Psoas muscle (tissue), 8 donors: ENCODE data around the gene POLR3E. TPM values are rescaled to one million over a fixed set of nuclear protein-coding genes. Genes with fewer than 3 reads are reported as not detected.

ENCODE experiments used
- ATAC-seq, 4 donors: fragments of 200-7000 bp; cut with Tn5 transposase; one replicate each; pipeline ENCODE4 v1.9.1; 2020; ENCODE audit warnings: moderate library complexity in 3 of 4, mild to moderate bottlenecking in 2 of 4
- DNase-seq, 2 donors: peaks; one replicate each; pipeline ENCODE4 v3.0.0-alpha.2; 2020
- H3K27ac ChIP-seq: fragments of 200-600 bp; one replicate; pipeline ENCODE4 v1.8.0; 2022
- H3K27me3 ChIP-seq, 3 donors: fragments of 200-600 bp in 1 of 3; one replicate each; pipeline versions ENCODE4 v1.6.1 to v1.8.0; 2013 to 2022; ENCODE audit warnings: low read length in 2 of 3, mild to moderate bottlenecking in 2 of 3, moderate library complexity in 1 of 3; ENCODE audit not compliant: insufficient read depth in 3 of 3
- H3K36me3 ChIP-seq, 2 donors: fragments of 200-600 bp in 1 of 2; one replicate each; pipeline versions ENCODE4 v1.6.1 to v1.8.0; 2013 to 2022; ENCODE audit warnings: low read depth in 1 of 2, mild to moderate bottlenecking in 1 of 2, moderate library complexity in 1 of 2; ENCODE audit not compliant: insufficient read depth in 1 of 2
- H3K4me1 ChIP-seq: fragments of 200-600 bp; one replicate; pipeline ENCODE4 v1.8.0; 2022
- H3K4me3 ChIP-seq: fragments of 200-600 bp; one replicate; pipeline ENCODE4 v1.8.0; 2022; ENCODE audit warnings: mild to moderate bottlenecking
- H3K9me3 ChIP-seq: fragments of 200-600 bp; one replicate; pipeline ENCODE4 v1.8.0; 2022
- WGBS, 3 donors: extraction: QIAGEN DNeasy Blood & Tissue Kit; methylation state at CpG; one replicate each; pipeline versions ENCODE4 v1.1.6 to v1.1.7; 2013; 5-methylcytosine and 5-hydroxymethylcytosine counted together
- intact Hi-C, 2 donors: fragments of 100-400 bp; cut with DNase I; formaldehyde crosslinking; loops; one replicate each; pipeline versions ENCODE4 v1.11.0 to v1.14.2; 2022
- polyA plus RNA-seq, 3 donors: library from polyadenylated mRNA; stranded (reverse); fragments of 200-250 nt; gene quantifications; one replicate each; pipeline ENCODE4 v1.2.3, GENCODE V29; 2013
- total RNA-seq, 4 donors: library from RNA; stranded (reverse); fragmentation: NEBNext Ultra II Directional in 2 of 4; extraction: Animal tissue kit (Norgen Biotek cat#: 25700) in 2 of 4; gene quantifications; one replicate each; pipeline versions ENCODE4 v1.2.1 to v1.2.4, GENCODE V29; 2021 to 2023
- TF ChIP-seq, protein P1 (sequence below): fragments of 200-600 bp; IDR thresholded peaks from one replicate; pipeline ENCODE4 v1.8.0; 2022; ENCODE audit warnings: antibody characterized with exemption
- donor health status: healthy with polysubstance abuse.
- donor health status: DM: no; HTN: no; CAD: no; lungs with moderate emphysema.
- donor health status: Bipolar disorder and iron deficiency.
- donor health status: healthy.
- donor health status: DM: yes; HTN: yes; CAD: no.
- donor health status: DM: no; HTN: no; CAD: no.
- donor health status: DM: no; HTN: no; CAD: no.
- donor health status: DM: yes; HTN: yes; CAD: no.

POLR3E gene
- total and polyA plus RNA-seq, 7 donors, result 45.6 to 119 (median 90.1) TPM

DNA sequence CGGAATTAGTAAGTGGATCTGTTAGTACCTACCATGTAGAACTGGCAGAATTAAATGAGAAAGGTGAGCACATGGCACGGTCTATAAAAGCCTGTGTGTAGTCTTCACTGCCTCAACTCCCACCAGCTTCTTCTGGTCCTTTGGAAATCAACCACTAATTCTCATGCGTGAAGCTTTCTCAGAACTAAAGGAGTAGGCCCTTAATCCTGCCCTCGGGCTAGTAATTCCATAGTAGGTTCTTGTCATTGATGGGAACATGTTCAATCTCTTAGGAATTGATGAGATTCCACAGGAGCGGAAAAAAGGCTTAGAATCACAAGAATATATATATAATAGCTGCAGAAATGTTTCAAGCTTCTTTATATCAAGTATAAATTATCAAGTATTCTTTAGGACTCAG, 55.5 kb downstream of the POLR3E start:
- TF ChIP-seq, protein P1, sequence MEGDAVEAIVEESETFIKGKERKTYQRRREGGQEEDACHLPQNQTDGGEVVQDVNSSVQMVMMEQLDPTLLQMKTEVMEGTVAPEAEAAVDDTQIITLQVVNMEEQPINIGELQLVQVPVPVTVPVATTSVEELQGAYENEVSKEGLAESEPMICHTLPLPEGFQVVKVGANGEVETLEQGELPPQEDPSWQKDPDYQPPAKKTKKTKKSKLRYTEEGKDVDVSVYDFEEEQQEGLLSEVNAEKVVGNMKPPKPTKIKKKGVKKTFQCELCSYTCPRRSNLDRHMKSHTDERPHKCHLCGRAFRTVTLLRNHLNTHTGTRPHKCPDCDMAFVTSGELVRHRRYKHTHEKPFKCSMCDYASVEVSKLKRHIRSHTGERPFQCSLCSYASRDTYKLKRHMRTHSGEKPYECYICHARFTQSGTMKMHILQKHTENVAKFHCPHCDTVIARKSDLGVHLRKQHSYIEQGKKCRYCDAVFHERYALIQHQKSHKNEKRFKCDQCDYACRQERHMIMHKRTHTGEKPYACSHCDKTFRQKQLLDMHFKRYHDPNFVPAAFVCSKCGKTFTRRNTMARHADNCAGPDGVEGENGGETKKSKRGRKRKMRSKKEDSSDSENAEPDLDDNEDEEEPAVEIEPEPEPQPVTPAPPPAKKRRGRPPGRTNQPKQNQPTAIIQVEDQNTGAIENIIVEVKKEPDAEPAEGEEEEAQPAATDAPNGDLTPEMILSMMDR, result no peak
- Histone ChIP-seq H3K4me3 (no peak overlapping the region), H3K27me3 (no peaks in the 10 kb centered on the region), H3K4me1 (no peaks in the 10 kb centered on the region), H3K9me3 (no peaks in the 10 kb centered on the region), H3K36me3 (peaks cover 7 to 35% of the 10 kb centered on the region in 2 donors), H3K27ac (no peak overlapping the region)
- ATAC-seq (no peak), DNase-seq (no peak)
- WGBS, 3 donors, result 93 to 96% (median 95%) methylated on average over 5 of the region's 5 CpGs
- intact Hi-C loops, result no loop called here

DNA sequence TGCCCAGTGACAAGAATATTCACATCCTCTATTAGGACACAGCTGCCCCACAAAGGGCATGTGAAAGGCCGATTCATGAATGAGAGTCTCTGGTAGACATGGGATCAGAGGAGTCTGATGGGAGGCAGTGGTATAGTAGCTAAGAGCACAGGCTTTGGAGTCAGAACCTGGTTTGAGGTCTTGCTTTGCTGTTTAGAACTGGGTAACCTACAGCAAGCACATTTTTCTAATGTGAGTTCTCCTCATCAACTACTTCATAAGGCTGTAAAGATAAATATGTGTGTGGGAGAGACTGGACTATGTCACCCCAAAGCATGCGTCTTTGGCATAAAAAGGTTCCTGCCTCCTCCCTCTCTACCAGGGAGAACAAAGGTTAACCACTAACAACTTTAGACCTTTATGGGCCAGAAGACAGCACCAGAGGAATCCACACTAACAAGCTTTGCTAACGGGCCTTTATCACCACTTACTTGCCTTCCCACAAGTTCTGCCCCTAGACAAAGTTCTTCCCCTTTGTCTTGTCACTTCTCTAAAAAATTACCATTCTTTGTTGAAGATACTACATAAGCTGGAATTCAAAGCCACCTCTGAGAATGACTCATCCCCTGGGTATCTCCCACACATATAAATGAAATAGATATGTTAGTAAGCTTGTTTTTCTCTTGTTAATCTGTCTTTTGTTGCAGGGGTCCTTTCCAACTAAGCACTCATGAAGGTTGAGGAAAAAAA, 56.1 kb downstream of the POLR3E start:
- intact Hi-C loops, result no loop called here
- 63 to 69% (median 66%) methylated on average over 3 of the region's 3 CpGs for WGBS, 3 donors
- H3K27ac ChIP-seq, result no peak overlapping the region
- H3K4me3 ChIP-seq, result no peak overlapping the region
- no peaks in the 10 kb centered on the region for H3K27me3 ChIP-seq
- H3K36me3 ChIP-seq, result peaks cover 5 to 28% of the 10 kb centered on the region in 2 donors
- ATAC-seq (no peak), DNase-seq (no peak)
- TF ChIP-seq, protein P1, result no peak
- H3K4me1 ChIP-seq, result no peaks in the 10 kb centered on the region
- H3K9me3 ChIP-seq, result no peaks in the 10 kb centered on the region

DNA sequence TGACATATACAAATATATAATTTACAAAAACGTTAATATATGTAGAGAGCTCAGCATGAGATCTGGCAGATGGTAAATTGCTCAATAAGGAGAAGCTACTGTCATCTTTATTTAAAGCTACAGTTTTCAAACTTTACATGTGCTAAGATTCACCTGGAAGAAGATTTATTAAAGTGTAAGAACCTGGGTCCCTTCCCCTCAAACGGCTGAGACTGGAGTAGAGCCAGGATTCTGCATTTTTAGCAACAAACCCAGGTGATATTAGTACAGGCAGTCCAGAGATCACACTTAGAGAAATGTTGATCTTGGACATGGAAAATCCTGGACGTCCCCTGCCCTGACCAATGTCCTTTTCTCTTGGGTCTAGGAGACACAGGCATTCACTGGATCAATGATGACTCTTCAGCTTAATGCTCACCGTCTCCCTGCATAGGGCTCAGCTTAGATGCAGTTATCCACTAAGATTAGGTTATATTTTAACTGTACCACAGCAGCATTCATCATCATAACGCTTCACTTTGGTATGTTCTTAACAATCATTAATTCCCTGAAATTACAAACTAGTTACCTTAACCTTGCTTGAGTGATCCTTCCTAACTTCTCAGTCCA, 56.8 kb downstream of the POLR3E start:
- peaks cover 3 to 22% of the 10 kb centered on the region in 2 donors for H3K36me3 ChIP-seq
- no peaks in the 10 kb centered on the region for H3K9me3 ChIP-seq
- no peak overlapping the region for H3K4me3 ChIP-seq
- no peak for ATAC-seq
- TF ChIP-seq, protein P1, result no peak
- WGBS, 3 donors, result 65 to 71% (median 66%) methylated on average over 5 of the region's 5 CpGs
- no peaks in the 10 kb centered on the region for H3K27me3 ChIP-seq
- DNase-seq, result no peak
- intact Hi-C loops, result no loop called here
- no peak overlapping the region for H3K27ac ChIP-seq
- H3K4me1 ChIP-seq, result no peaks in the 10 kb centered on the region

DNA sequence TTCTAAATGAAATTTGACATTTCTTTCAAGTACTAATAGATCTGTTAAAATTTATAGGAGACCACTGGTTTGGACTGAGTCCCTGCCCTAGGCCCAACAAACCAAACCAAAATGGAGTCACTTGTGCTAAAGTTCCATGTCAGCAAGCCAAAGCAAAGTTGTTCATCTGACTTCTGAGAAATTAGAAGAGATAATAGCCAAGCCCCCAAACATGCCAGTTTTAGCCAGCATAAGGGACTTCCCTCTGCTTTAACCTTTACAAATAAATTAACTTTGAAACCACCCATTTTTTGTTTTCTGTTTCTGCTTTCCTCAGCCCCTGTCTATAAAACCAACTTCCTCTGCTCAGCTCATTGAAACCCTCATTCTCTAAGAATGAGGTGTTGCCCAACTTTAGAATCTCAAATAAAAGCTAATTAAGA, 58.3 kb downstream of the POLR3E start:
- intact Hi-C loops, result no loop called here
- ATAC-seq (no peak), DNase-seq (no peak)
- Histone ChIP-seq H3K27me3 (no peaks in the 10 kb centered on the region), H3K27ac (no peak overlapping the region), H3K4me1 (no peaks in the 10 kb centered on the region), H3K9me3 (no peaks in the 10 kb centered on the region), H3K36me3 (peaks cover 0 to 9% of the 10 kb centered on the region in 2 donors), H3K4me3 (no peak overlapping the region)
- TF ChIP-seq, protein P1, result no peak
